GM10847 (cell line): ENCODE results near the gene RAB7B.

Experiments
- POLR2A ChIP-seq: IDR thresholded peaks from 2 replicates; pipeline ENCODE4 v1.6.1; 2011; ENCODE audit not compliant: insufficient read length; ENCODE audit errors: extremely low read depth

Gene RAB7B

DNA sequence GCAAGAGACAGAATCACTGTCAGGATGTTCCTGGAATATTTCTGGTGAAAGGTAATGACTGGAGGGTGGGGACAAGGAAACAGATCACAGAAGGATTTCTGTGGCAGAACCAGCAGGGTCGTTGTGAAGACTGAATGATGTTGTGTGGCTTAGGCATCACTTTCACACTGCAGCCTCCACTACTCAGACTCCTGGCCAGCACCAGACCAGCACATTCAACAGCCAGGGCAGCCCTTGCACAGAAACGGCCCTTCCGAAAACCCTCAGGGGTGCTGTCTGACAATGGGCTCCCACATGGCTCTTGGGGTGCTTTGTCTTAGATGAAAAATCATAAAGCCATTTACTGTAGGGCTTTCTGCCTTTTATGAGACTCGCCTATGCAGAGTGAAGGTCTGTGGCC is 3.8 kb upstream of the RAB7B start:
- TF ChIP-seq POLR2A: no peak

DNA sequence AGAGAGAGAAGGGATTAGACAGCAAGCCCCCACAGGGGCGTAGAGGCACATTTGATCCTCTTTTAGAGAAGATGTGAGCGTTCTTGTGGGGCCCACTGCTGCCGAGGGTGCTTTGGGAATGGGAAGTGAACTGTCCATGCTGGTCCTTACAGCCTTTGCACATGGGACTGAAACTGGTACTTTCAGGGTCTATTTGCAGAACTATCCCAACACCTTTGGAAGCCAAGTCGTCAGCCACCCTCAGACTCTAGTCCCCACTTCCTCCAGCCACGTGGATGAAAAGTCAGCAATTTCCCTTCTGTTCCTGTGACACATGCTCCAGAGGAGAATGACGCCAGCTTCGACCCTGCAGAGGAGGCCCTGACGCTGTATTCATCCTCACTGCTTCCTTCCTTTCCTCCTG is 2.6 kb upstream of the RAB7B start:
- no peak for TF ChIP-seq POLR2A

DNA sequence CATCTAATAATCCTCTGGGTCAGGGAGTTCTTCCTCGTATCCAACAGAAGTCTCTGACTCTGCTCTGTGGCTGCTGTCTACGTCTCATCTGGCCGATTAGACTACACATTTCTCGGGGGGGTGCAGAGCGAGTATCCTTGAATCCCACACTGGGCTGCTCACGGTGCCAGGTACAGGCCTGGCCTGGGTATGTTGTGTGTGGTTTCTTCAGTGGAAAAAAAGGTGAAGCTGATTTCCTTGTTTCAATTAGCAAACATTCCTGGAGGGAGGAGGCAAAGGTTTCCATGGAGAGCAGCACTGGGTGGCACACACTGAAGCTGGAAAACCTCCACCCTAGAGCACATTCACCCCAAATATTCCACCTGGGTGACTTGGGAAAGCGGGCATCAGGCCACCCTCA is 2.0 kb upstream of the RAB7B start:
- TF ChIP-seq POLR2A: no peak

DNA sequence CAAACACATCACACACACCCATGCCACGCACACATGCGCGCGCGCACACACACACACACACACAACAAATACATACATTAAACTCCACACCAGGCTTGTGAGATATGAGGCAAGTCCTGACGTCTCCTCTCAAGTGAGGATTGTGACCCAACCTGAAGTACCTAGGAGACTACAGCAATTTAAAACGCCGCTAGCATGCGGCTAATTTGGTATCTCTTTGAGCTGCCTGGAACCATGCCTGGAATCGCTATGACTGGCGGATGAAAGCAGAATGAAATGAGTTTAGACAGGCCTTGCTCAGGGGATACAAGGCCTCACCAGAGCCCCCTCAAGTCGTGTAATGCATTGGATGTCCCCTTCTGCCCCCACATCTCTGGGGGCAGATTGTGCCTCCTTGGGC is 1.6 kb upstream of the RAB7B start:
- no peak for TF ChIP-seq POLR2A

DNA sequence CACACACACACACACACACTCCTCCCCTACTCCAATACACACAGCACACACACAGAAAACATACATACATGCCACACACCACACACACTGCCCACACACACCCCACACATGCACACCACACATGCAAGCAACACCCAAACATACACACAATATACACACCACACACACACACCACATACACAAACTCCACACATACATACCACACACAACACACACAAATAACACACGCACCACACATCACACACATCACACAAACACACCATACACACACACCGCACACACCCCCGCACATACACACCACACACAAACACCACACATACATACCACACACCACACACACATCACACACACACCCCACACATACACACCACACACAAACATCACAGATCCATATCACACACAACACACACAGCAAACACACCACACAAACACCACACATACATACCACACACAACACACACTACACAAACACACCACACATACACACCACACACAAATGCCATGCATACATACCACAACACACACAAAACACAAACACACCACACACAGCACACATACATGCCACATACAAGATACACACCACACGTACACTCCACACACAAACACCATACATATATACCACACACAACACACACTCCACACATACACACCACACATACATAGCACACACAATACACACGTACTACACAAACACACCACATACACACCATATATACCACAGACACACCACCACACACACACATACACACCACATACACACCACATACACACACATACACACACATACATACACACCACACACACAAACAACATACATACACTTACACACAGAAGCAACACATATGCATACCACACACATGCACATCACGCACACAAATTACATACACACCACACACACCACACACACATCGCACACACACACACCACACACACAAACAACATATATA is 932 bp upstream of the RAB7B start:
- no peak for TF ChIP-seq POLR2A

DNA sequence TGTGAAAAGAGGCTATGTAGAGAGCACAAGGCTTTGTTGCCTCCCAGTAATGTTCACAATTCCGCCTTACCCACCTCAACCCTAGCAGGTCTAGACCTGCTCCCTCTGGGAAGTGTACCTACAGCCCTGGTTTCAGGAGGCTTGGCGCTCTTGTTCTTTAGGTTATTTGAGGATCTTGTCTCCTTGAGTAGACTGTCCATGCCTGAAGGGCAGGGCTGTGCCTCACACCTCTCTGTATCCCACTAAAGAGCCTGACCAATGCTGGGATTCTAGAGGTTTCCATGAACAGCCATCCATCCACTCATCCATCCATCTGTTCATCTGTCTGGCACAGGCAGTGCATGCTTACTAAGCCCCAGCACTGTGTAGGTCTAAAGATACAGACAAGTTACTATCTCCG is 1.0 kb downstream of the RAB7B start:
- TF ChIP-seq POLR2A: no peak

DNA sequence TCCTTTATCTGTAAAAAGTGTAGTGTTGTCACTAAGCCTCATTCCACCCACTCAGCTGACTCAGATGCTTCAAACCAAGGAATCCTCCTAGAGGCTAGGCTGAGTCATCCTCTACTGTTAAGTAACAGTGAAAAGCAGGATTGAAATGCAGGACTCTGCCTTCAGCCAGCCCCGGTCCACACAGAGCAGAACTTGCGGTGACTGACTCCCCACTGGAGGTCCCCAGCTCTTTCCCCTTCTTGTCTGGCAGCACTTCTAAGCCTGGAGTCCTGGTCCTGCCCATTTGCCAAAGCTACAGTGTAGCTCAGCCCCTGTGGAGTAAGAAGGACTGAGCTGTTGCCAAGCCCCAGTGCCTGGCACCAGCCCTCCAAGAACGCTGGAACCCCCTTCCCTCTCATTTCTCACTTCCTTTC is 1.7 kb downstream of the RAB7B start:
- no peak for TF ChIP-seq POLR2A

DNA sequence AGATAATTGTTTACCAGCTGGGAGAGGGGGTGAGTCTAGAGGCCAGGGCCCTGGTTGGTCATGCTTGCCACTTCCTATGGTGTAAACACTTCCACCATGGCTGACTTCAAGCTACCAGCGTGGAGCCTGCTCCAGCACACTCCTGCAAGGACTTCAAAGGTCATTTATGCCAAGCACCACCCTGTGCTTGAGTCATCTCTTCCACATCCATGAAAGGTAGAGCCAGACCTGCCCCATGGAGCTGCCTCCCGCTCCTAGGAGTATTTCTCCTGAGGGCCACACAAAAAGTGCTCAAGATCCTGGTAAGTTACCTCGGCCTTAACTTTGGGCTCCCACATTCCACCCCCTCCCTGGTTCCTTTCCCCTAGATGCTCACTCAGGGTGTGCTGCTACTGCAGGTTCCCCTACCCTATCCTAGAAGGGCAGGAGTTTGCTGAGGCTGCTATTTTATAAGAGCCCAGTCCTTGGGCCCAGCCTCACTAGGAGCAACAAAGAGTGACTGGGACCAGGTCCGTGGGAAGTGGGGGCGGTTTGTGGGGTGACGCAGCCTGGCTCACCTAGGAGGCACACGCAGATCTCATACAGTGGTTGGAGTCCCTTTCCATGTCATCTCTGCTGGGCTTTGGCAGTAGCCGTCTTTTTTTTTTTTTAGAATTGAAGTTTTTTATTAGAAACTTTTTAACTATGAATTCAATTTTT is 2.4 kb downstream of the RAB7B start:
- TF ChIP-seq POLR2A: no peak

DNA sequence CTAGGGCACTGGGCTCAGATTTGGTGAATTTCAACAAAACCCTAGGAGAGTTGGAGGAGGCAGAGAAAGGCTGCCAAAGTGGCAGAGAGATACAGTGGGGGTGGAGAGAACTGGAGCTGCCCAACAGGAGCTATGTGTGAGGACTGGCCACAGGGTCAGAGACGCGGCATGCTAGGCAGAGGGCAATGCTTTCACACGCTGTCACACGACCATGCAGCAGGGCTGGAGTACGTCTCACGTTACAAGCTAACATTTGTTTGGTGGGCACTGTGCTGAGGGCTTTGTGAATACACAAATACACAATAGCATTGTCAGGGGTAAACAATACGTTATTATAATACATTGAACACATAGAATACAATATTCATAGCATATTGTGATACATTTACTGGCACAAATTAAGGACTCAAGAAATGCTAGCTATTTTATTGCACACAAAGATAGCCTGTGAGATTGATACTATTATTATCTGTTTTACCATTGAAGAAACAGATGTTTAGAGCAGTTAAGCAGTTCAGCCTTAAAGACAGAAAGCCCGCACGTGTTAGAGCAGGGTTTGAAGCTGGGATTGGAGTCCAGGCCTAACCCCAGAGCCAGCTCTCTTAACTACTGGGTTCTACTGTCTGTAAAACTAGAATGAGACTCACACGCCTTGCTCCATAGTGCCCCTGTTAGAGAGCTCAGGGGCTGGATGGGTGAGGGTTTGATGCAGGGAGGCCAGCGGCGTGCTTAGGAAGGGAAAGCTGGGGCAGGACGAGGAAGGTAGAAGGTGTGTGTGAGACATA is 4.5 kb downstream of the RAB7B start:
- no peak for TF ChIP-seq POLR2A

DNA sequence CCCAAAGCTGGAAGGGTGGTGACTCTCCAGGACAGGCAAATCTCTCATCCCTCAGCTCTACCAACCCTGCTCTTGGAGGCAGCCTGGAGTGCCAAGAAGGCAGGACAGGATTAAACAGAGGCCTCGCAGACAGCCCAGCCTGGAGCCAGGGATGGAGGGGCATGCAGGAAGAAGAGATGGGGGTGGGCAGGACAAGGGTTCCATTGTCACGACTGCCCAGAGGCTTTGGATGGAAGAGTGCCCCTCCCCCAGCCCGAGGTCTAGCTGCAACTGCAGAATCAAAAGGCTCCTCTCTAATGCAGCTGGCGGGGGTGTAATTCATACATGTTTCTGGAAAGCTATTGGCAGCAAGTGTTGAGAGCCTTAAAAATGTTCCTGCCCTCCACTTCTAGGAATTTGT is 8.8 kb downstream of the RAB7B start:
- TF ChIP-seq POLR2A: no peak

DNA sequence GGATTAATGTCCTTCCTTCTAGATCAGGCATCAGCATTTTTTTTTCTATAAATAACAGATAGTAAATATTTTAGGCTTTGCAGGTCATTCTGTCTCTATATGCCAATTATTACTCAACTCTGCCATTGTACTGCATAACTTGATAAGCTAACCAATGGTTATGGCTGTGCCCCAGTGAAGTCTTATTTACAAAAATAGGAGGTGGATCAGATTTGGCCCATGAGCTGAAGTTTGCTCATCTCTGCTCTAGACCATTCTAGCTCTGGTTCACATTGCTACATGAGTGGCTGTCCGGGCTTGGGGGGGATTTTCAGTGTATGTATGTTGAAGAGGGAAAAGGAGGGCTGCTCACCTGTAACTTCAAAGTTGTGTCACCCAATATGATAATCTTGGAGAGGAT is 10.1 kb downstream of the RAB7B start:
- TF ChIP-seq POLR2A: no peak

DNA sequence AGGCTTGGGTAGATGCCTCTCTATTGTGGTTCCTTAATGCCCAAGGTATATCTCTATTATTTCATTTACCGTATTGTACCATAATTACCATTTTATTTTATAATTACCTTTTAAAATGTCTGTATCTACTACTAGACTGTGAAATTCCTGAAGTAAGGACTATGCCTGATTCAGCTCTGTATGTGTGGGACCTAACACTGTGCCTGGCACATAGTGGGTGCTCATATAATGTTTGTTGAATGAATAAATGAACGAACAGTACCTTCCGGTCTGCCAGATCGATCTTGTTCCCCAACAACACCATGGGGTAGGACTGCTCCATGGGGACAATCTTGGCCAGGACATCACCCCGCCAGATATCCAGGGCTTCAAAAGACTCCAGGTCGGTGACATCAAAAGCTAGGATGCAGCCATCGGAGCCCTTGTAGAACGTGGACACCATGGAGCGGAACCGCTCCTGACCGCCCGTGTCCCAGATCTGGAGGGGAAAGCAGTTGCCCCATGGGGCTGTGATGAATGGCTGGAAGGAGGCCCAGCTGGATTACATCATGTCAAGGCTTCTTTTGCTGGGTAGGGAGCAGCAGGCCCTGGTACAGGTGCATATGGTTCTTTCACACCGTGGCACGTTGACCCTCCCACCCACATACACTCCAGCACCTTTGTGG is 10.8 kb downstream of the RAB7B start:
- TF ChIP-seq POLR2A: no peak

DNA sequence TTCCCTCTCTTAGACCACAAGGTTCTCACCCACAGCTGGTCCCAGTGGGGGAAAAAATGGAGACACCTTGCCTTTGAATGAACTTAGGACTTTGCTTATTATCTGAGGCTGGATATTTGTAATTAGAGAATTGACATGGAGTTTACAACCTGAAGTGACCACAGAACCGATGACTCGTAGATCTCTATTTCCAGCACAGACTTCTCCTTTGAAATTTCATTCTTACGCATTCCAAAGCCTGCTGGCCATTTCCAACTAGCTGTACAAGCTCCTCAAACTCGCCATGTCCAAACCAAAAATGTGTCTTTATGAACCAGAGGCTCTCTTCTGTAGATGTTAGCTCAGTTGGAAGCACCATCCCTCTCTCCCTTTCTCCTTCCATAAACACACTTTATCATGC is 12.0 kb downstream of the RAB7B start:
- no peak for TF ChIP-seq POLR2A

DNA sequence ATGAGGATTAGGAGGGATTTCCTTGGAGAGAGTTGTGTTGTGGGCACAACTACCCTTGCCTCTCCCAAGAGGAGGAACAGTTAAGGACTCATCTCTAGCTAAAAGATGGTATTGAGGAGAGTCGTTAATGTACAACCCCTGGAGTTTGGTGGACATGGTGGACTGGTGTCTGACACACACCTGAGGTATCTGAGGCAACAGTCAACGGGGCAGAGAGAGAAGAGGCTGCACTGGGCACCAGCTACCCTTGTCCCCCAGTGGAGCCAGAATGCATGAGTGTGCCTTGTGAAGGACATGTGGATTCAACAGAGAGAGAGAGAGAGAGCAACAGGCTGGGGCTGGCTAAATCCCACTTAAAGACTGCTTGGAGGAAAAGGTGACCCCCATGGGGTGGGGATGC is 13.0 kb downstream of the RAB7B start:
- TF ChIP-seq POLR2A: no peak

DNA sequence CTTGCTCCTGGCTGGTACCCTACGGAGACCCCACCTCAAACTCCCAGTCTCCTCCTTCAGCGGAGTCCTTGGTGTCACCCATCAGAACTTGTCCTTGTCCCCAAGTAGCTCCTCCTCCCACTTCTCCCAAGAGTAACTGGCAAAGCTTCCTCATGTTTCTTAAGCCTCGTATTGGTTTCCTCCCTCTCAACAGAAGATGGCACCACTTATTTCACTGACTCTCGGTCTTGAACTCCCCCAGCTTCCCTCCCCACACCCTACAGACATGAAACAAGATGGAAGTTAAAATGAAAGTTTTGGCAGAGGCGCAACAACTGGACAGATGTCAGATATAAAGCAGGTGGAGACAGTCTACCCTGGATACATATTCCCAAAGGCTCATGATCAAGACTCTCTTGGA is 13.4 kb downstream of the RAB7B start:
- no peak for TF ChIP-seq POLR2A

DNA sequence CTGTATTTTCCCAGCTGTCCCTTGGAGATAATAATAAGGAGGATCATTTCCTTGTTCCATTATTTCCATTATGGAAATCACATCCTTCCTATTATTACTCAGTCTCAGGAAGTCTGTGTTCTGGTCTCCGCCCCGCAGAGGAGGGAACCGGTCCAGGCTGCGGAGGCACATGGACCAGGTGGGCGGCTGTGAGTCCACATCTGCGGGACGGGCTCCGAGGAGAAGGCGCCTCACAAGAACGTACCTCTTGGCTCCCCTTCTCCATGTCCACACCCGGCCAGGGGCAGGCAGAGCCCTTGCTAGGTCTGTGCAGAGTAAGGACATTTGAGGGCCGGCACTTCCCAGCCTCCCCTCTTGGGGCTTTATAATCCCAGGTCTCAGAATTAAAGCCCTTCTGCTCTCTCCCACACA is 14.6 kb downstream of the RAB7B start:
- TF ChIP-seq POLR2A: no peak

DNA sequence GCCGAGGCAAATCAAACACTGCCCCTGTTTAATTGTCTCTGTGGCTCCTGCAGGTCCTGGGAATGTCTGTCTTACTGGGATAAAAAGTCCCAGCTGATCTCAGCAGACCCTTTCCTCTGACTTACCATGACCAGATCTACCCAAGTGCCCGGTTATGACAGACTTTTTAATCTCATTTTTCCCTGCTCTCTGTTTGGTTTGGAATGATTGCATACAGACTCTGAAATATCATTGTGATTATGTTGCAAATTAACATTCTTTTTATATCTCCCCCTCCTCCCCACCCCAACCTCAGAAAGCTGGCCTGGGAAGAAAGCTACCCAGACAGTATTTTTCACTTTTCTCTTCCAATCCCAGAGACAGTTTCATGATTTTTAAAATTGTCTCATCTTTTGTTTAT is 16.3 kb downstream of the RAB7B start:
- TF ChIP-seq POLR2A: no peak
